Peyer's patch (tissue), 4 donors: ENCODE results near the gene SLIT2. TPM values are rescaled to one million over a fixed set of nuclear protein-coding genes. Genes with fewer than 3 reads are reported as not detected.

Experiments used
- DNase-seq, 3 donors: peaks; one replicate each; pipeline ENCODE4 v3.0.0-alpha.2; 2017 to 2019
- H3K27ac ChIP-seq, 4 donors: fragments of 200-600 bp; sonication (generic); one replicate each; pipeline ENCODE4 v1.5.1; 2016 to 2019
- H3K27me3 ChIP-seq, 2 donors: fragments of 200-600 bp; sonication (generic); one replicate each; pipeline ENCODE4 v1.5.1; 2019
- H3K36me3 ChIP-seq, 3 donors: fragments of 200-600 bp; sonication (generic); one replicate each; pipeline ENCODE4 v1.5.1; 2016 to 2019
- H3K4me1 ChIP-seq, 4 donors: fragments of 200-600 bp; sonication (generic); one replicate each; pipeline ENCODE4 v1.5.1; 2016 to 2019
- H3K4me3 ChIP-seq, 4 donors: fragments of 200-600 bp; sonication (generic); 1 replicate in 3 of 4; 2 replicates in 1 of 4; pipeline ENCODE4 v1.5.1; 2016 to 2019; ENCODE audit warnings: mild to moderate bottlenecking in 1 of 4
- H3K9me3 ChIP-seq, 4 donors: fragments of 200-600 bp; sonication (generic); one replicate each; pipeline ENCODE4 v1.5.1; 2016 to 2019; ENCODE audit warnings: mild to moderate bottlenecking in 1 of 4
- POLR2A ChIP-seq, 2 donors: fragments of 450-650 bp; IDR thresholded peaks; one replicate each; pipeline ENCODE4 v1.5.1; 2017; ENCODE audit warnings: antibody characterized with exemption in 2 of 2, mild to moderate bottlenecking in 2 of 2, moderate library complexity in 2 of 2
- total RNA-seq, 4 donors: library from RNA; depleted of rRNA; stranded (reverse); fragments of >200 nt; gene quantifications; one replicate each; pipeline ENCODE4 v1.1.0, GENCODE V29; 2016
- TF ChIP-seq, protein P1 (sequence below), 6 experiments: fragments of 450-650 bp in 4 of 6; fragments of 200-600 bp in 2 of 6; sonication (generic) in 1 of 6; IDR thresholded peaks; one replicate each; pipeline ENCODE4 v1.5.1; 2017 to 2019; ENCODE audit warnings: antibody characterized with exemption in 6 of 6, mild to moderate bottlenecking in 3 of 6, moderate library complexity in 1 of 6

SLIT2 gene
- total RNA-seq, 4 donors from 2014 or later = 3.3 to 11.6 (median 5.5) TPM

DNA sequence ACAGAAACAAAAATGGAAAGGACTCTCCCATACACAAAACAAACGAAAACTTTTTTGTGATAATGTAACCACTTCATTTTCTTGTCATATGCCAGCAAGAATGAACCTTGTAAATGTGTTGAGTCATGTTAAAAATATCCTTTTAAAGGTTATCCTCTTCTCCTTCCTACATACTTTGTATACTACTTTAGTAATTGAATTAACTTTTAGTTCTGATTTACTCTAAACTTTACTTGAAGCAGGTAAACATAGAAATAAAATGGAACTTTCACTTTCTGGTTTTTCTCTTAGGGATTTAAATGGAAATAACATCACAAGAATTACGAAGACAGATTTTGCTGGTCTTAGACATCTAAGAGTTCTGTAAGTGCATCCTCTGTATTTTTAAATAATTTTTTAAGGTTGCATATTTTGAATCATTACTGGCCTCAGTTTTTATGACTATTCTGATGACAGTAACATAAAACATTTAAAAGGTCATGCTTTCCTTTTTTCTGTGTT, 4.7 kb downstream of the SLIT2 start:
- Histone ChIP-seq H3K27ac (no peak overlapping the region), H3K36me3 (no peaks in the 10 kb centered on the region), H3K9me3 (no peaks in the 10 kb centered on the region), H3K4me1 (peaks cover 0 to 17% (median 0%) of the 10 kb centered on the region in 4 donors), H3K27me3 (peaks cover 0 to 11% of the 10 kb centered on the region in 2 donors), H3K4me3 (no peak overlapping the region)
- TF ChIP-seq, protein P1, sequence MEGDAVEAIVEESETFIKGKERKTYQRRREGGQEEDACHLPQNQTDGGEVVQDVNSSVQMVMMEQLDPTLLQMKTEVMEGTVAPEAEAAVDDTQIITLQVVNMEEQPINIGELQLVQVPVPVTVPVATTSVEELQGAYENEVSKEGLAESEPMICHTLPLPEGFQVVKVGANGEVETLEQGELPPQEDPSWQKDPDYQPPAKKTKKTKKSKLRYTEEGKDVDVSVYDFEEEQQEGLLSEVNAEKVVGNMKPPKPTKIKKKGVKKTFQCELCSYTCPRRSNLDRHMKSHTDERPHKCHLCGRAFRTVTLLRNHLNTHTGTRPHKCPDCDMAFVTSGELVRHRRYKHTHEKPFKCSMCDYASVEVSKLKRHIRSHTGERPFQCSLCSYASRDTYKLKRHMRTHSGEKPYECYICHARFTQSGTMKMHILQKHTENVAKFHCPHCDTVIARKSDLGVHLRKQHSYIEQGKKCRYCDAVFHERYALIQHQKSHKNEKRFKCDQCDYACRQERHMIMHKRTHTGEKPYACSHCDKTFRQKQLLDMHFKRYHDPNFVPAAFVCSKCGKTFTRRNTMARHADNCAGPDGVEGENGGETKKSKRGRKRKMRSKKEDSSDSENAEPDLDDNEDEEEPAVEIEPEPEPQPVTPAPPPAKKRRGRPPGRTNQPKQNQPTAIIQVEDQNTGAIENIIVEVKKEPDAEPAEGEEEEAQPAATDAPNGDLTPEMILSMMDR (IDR thresholded peaks at IDR 0.05) = no peak
- no peak for TF ChIP-seq POLR2A (IDR thresholded peaks at IDR 0.05)
- no peak for DNase-seq

DNA sequence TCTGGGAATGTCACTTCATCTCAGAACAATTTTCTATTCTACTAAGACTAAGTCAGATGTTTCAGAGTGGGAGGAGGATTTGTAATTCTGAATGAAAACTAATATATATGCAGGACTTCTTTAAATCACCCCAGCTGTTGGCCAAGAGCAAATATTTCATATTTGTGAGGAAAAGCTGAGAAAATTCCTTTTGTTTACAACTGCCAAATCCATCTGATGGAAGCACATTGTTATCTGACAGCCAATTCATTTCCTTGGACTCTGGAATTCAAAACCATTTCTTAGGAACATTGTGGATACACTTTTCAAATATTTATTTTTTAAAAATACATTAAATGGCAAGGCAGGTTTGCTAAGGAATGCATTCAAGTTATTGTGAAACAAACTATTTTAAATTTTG, 8.0 kb downstream of the SLIT2 start:
- Histone ChIP-seq H3K27me3 (peaks cover 0 to 4% of the 10 kb centered on the region in 2 donors), H3K36me3 (no peaks in the 10 kb centered on the region), H3K4me1 (no peaks in the 10 kb centered on the region), H3K4me3 (no peak overlapping the region), H3K27ac (no peak overlapping the region), H3K9me3 (no peaks in the 10 kb centered on the region)
- TF ChIP-seq POLR2A (IDR thresholded peaks at IDR 0.05) = no peak
- TF ChIP-seq, protein P1 (IDR thresholded peaks at IDR 0.05) = no peak
- no peak for DNase-seq

DNA sequence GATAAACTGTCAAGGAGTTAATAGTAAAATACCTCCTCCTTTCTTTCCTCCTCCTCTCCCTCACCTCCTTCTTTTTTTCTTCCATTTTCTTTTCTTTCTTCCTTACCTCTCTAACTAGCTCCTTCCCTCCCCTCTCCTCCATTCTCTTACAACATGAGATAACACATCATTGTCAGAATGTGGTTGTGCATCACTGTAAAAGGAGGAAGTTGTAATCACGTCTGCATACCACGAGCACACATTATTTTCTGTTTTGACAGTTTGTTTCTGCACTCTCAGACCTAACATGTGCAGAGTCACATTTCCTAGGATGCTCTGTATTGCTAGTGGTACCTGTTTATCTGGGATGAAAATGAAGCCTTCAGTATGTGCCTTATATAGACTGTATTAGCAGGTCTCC, 9.1 kb downstream of the SLIT2 start:
- Histone ChIP-seq H3K9me3 (no peaks in the 10 kb centered on the region), H3K36me3 (no peaks in the 10 kb centered on the region), H3K4me3 (no peak overlapping the region), H3K27me3 (no peaks in the 10 kb centered on the region), H3K27ac (no peak overlapping the region), H3K4me1 (no peaks in the 10 kb centered on the region)
- DNase-seq = no peak
- TF ChIP-seq, protein P1 (IDR thresholded peaks at IDR 0.05) = no peak
- TF ChIP-seq POLR2A (IDR thresholded peaks at IDR 0.05) = no peak

DNA sequence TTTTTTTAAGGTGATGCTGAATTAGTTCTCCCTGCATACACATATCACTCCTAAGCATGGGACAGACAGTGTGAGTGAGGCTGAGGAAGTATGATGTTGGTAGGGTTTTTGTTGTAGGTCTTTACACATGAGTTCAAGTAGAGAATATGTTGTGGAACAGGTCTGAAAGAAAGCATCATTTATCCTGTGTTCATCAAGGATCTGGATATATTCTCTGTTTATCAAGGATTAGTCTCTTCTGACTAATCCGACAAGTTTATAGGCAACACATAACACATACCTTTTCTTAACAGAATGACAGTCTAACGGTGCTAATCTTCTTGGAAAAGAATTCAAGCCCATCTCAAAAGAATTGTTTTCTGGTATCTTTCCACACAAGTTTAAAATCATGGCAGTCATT, 10.5 kb downstream of the SLIT2 start:
- no peak for DNase-seq

DNA sequence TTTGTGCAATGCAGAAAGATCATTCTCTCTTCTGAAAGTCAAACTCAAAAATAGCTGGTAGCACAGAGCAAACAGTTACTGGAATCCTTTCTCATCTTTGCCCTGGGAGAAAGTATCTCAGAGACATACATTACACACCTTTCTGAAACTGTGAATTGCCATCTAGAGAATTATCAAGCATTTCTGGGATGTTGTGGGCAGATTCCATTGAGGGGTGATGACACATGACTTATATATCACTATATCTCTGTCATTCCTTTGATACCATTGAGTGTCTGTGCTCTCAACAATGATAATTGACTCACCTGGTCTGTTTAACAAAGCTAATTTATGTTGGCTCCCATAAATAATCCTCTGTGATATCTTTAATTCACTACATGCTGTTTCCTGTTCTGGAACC, 13.0 kb downstream of the SLIT2 start:
- Histone ChIP-seq H3K27ac (no peak overlapping the region), H3K27me3 (no peaks in the 10 kb centered on the region), H3K4me1 (no peaks in the 10 kb centered on the region), H3K36me3 (no peaks in the 10 kb centered on the region), H3K9me3 (no peaks in the 10 kb centered on the region), H3K4me3 (no peak overlapping the region)
- TF ChIP-seq POLR2A (IDR thresholded peaks at IDR 0.05) = no peak
- TF ChIP-seq, protein P1 (IDR thresholded peaks at IDR 0.05) = no peak
- no peak for DNase-seq

More for the DNA sequence above, 10.5 kb downstream of the SLIT2 start:
- no peaks in the 10 kb centered on the region for H3K27me3 ChIP-seq
- no peak overlapping the region for H3K4me3 ChIP-seq
- TF ChIP-seq POLR2A (IDR thresholded peaks at IDR 0.05) = no peak
- TF ChIP-seq, protein P1 (IDR thresholded peaks at IDR 0.05) = no peak
- H3K27ac ChIP-seq = no peak overlapping the region
- H3K4me1 ChIP-seq = no peaks in the 10 kb centered on the region
- H3K9me3 ChIP-seq = no peaks in the 10 kb centered on the region
- no peaks in the 10 kb centered on the region for H3K36me3 ChIP-seq

DNA sequence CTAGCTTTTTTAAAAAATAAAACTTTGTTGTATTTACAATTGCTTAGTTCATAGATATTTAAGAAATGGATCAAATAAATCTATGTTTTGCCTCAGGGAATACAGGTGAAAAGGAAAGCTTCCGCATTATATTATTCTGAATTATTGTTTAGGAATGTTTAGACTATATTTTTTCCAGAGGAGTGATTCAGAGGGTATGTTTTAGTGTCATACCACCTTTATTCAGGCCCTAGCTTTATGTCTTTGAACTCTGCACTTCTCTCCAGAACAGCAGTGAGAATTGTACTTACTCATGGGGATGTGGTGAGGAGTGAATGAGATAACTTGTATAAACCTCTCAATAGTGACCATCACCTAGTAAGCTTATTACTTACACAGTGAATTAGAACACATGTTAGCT, 14.0 kb downstream of the SLIT2 start:
- H3K36me3 ChIP-seq = no peaks in the 10 kb centered on the region
- H3K27ac ChIP-seq = no peak overlapping the region
- H3K4me1 ChIP-seq = no peaks in the 10 kb centered on the region
- TF ChIP-seq, protein P1 (IDR thresholded peaks at IDR 0.05) = no peak
- no peak for TF ChIP-seq POLR2A (IDR thresholded peaks at IDR 0.05)
- DNase-seq = no peak
- H3K9me3 ChIP-seq = no peaks in the 10 kb centered on the region
- no peaks in the 10 kb centered on the region for H3K27me3 ChIP-seq
- H3K4me3 ChIP-seq = no peak overlapping the region
